Measurements from ENCODE around the gene CSF2. TPM values are rescaled to one million over a fixed set of nuclear protein-coding genes. Genes with fewer than 3 reads are reported as not detected.

The CSF2 gene
- total RNA-seq, 1 experiment from 2014 or later = 0.30 TPM

DNA sequence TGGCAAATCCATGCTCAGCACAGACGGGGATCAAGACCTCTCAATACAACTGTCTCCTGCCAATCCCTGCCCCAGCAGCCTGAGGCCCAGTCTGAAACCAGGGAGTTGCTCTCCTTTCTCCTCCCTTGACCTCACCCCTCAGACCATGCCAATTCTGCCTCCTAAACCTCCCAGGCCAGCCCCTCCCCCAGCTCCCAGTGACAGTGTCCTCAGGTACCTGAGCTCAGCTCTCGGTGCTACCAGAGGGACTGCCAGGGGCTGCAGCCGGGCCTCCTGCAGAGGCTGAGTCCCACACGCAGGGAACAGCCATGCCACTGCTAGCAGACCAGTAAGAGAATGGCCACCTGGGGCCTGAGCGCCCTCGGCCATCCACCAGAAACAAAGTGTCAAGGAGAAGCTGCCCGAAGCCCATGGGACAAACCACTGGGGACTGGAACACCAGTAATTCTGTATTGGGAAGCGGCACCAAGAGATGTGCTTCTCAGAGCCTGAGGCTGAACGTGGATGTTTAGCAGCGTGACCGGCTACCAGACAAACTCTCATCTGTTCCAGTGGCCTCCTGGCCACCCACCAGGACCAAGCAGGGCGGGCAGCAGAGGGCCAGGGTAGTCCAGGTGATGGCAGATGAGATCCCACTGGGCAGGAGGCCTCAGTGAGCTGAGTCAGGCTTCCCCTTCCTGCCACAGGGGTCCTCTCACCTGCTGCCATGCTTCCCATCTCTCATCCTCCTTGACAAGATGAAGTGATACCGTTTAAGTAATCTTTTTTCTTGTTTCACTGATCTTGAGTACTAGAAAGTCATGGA lies 13.7 kb upstream of the CSF2 start:
- Histone ChIP-seq H3K36me3 (ENCODE audit: control insufficient read depth in 1 of 2, insufficient read depth in 2 of 2, low read length in 2 of 2) (no peaks in the 10 kb centered on the region), H4K20me1 (ENCODE audit: insufficient read depth) (no peaks in the 10 kb centered on the region), H3K4me1 (ENCODE audit: control insufficient read depth in 1 of 2, insufficient read depth in 2 of 2, low read length in 2 of 2) (peaks cover 0 to 1% of the 10 kb centered on the region in 2 experiments; a peak in 1 of 4 replicates), H3K9me3 (ENCODE audit: control insufficient read depth in 1 of 2, insufficient read depth in 1 of 2, low read depth in 1 of 2, low read length in 2 of 2) (no peaks in the 10 kb centered on the region), H3K4me3 (replicated peaks in 1 of 2; ENCODE audit: low read depth in 1 of 2, low read length in 2 of 2) (no peak overlapping the region), H3K27ac (ENCODE audit: low read depth, low read length) (no peak overlapping the region), H3K9ac (ENCODE audit: low read length) (no peak overlapping the region), H3K79me2 (ENCODE audit: insufficient read depth, low read length) (no peaks in the 10 kb centered on the region), H3K9me2 (ENCODE audit: insufficient read depth) (no peaks in the 10 kb centered on the region), H3K27me3 (ENCODE audit: insufficient read depth, low read length) (no peaks in the 10 kb centered on the region), H2AFZ (ENCODE audit: low read depth, low read length, poor library complexity, severe bottlenecking) (no peak overlapping the region), H3K4me2 (ENCODE audit: low read length) (no peak overlapping the region)
- DNase-seq (ENCODE audit: low read depth, low spot score) (no peak), ATAC-seq (no peak)
- ChIA-PET CTCF (no interaction called here), RAD21 (ENCODE audit: low non-redundant PET in 1 of 2, low total read pairs in 2 of 2, uncharacterized antibody in 2 of 2, unreplicated experiment in 2 of 2) (no interaction called here), POLR2A (no interaction called here)
- TF ChIP-seq, protein P1, sequence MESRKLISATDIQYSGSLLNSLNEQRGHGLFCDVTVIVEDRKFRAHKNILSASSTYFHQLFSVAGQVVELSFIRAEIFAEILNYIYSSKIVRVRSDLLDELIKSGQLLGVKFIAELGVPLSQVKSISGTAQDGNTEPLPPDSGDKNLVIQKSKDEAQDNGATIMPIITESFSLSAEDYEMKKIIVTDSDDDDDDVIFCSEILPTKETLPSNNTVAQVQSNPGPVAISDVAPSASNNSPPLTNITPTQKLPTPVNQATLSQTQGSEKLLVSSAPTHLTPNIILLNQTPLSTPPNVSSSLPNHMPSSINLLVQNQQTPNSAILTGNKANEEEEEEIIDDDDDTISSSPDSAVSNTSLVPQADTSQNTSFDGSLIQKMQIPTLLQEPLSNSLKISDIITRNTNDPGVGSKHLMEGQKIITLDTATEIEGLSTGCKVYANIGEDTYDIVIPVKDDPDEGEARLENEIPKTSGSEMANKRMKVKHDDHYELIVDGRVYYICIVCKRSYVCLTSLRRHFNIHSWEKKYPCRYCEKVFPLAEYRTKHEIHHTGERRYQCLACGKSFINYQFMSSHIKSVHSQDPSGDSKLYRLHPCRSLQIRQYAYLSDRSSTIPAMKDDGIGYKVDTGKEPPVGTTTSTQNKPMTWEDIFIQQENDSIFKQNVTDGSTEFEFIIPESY (IDR thresholded peaks at IDR 0.05; ENCODE audit: extremely low read depth, insufficient replicate concordance, low read length) = no peak
- TF ChIP-seq, protein P2, sequence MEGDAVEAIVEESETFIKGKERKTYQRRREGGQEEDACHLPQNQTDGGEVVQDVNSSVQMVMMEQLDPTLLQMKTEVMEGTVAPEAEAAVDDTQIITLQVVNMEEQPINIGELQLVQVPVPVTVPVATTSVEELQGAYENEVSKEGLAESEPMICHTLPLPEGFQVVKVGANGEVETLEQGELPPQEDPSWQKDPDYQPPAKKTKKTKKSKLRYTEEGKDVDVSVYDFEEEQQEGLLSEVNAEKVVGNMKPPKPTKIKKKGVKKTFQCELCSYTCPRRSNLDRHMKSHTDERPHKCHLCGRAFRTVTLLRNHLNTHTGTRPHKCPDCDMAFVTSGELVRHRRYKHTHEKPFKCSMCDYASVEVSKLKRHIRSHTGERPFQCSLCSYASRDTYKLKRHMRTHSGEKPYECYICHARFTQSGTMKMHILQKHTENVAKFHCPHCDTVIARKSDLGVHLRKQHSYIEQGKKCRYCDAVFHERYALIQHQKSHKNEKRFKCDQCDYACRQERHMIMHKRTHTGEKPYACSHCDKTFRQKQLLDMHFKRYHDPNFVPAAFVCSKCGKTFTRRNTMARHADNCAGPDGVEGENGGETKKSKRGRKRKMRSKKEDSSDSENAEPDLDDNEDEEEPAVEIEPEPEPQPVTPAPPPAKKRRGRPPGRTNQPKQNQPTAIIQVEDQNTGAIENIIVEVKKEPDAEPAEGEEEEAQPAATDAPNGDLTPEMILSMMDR (IDR thresholded peaks at IDR 0.05 in 2 of 3, conservative IDR thresholded peaks at IDR 0.05 in 1 of 3; ENCODE audit: borderline replicate concordance in 1 of 3, insufficient read depth in 1 of 3, low read depth in 2 of 3, low read length in 2 of 3) = no peak
- TF ChIP-seq RAD21 (IDR thresholded peaks at IDR 0.05; ENCODE audit: low read depth) (no peak), EZH2 (IDR thresholded peaks at IDR 0.05) (no peak), SRF (IDR thresholded peaks at IDR 0.05; ENCODE audit: low read depth) (no peak), EZH2phosphoT487 (IDR thresholded peaks at IDR 0.05; ENCODE audit: borderline replicate concordance) (no peak), ZFX (IDR thresholded peaks at IDR 0.05) (no peak), YY1 (IDR thresholded peaks at IDR 0.05; ENCODE audit: extremely low read depth, insufficient replicate concordance, low read depth, low read length) (no peak), POLR2AphosphoS5 (IDR thresholded peaks at IDR 0.05; ENCODE audit: low read depth, low read length) (no peak), POLR2A (IDR thresholded peaks at IDR 0.05; ENCODE audit: borderline replicate concordance, extremely low read depth, insufficient read depth, insufficient read length) (no peak), FOSL1 (IDR thresholded peaks at IDR 0.05; ENCODE audit: low read depth) (no peak)
- TF ChIP-seq, protein P3, sequence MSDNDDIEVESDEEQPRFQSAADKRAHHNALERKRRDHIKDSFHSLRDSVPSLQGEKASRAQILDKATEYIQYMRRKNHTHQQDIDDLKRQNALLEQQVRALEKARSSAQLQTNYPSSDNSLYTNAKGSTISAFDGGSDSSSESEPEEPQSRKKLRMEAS (IDR thresholded peaks at IDR 0.05) = no peak
- TF ChIP-seq, protein P4, sequence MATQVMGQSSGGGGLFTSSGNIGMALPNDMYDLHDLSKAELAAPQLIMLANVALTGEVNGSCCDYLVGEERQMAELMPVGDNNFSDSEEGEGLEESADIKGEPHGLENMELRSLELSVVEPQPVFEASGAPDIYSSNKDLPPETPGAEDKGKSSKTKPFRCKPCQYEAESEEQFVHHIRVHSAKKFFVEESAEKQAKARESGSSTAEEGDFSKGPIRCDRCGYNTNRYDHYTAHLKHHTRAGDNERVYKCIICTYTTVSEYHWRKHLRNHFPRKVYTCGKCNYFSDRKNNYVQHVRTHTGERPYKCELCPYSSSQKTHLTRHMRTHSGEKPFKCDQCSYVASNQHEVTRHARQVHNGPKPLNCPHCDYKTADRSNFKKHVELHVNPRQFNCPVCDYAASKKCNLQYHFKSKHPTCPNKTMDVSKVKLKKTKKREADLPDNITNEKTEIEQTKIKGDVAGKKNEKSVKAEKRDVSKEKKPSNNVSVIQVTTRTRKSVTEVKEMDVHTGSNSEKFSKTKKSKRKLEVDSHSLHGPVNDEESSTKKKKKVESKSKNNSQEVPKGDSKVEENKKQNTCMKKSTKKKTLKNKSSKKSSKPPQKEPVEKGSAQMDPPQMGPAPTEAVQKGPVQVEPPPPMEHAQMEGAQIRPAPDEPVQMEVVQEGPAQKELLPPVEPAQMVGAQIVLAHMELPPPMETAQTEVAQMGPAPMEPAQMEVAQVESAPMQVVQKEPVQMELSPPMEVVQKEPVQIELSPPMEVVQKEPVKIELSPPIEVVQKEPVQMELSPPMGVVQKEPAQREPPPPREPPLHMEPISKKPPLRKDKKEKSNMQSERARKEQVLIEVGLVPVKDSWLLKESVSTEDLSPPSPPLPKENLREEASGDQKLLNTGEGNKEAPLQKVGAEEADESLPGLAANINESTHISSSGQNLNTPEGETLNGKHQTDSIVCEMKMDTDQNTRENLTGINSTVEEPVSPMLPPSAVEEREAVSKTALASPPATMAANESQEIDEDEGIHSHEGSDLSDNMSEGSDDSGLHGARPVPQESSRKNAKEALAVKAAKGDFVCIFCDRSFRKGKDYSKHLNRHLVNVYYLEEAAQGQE (IDR thresholded peaks at IDR 0.05; ENCODE audit: low read depth) = no peak
- BruUV-seq (replicated peaks) = no TSS peak
- intact Hi-C loops (cut with micrococcal nuclease) = loop anchor here (10.0 kb wide), 1 partner anchor 215 kb away; no protein-coding TSS in a partner anchor

Data from HCT116 (cell line).